Heart right ventricle (tissue), 16 donors: ENCODE data around the gene ZNF493. TPM values are rescaled to one million over a fixed set of nuclear protein-coding genes. Genes with fewer than 3 reads are reported as not detected.

ENCODE experiments used
- ATAC-seq, 8 donors: fragments of 200-7000 bp; cut with Tn5 transposase; one replicate each; pipeline ENCODE4 v1.9.1; 2020; ENCODE audit warnings: mild to moderate bottlenecking in 8 of 8, moderate library complexity in 8 of 8, moderate number of reproducible peaks in 1 of 8
- DNase-seq, 2 donors: peaks; one replicate each; pipeline ENCODE4 v3.0.0-alpha.2; 2020
- H3K27ac ChIP-seq, 10 donors: fragments of 200-600 bp; sonication (generic) in 2 of 10; one replicate each; pipeline versions ENCODE4 v1.5.0 to v1.8.0; 2020 to 2022; ENCODE audit warnings: mild to moderate bottlenecking in 3 of 10
- H3K27me3 ChIP-seq, 7 donors: fragments of 200-600 bp; one replicate each; pipeline ENCODE4 v1.8.0; 2021 to 2022; ENCODE audit warnings: mild to moderate bottlenecking in 2 of 7
- H3K36me3 ChIP-seq, 9 donors: fragments of 200-600 bp; sonication (generic) in 1 of 9; one replicate each; pipeline versions ENCODE4 v1.5.0 to v1.8.0; 2020 to 2022; ENCODE audit warnings: mild to moderate bottlenecking in 2 of 9
- H3K4me1 ChIP-seq, 9 donors: fragments of 200-600 bp; sonication (generic) in 1 of 9; one replicate each; pipeline versions ENCODE4 v1.5.0 to v1.8.0; 2020 to 2022; ENCODE audit warnings: mild to moderate bottlenecking in 4 of 9
- H3K4me3 ChIP-seq, 10 donors: fragments of 200-600 bp; sonication (generic) in 2 of 10; one replicate each; pipeline versions ENCODE4 v1.5.0 to v1.8.0; 2020 to 2022; ENCODE audit warnings: mild to moderate bottlenecking in 7 of 10, moderate library complexity in 2 of 10
- H3K9me3 ChIP-seq, 11 donors: fragments of 200-600 bp in 10 of 11; sonication (generic) in 2 of 11; one replicate each; pipeline versions ENCODE4 v1.5.0 to v1.8.0; 2013 to 2022; ENCODE audit warnings: mild to moderate bottlenecking in 2 of 11, control low read depth in 1 of 11, moderate library complexity in 1 of 11
- CTCF ChIP-seq, 9 donors: fragments of 200-600 bp; sonication (generic) in 2 of 9; IDR thresholded peaks; one replicate each; pipeline versions ENCODE4 v1.5.0 to v1.8.0; 2021 to 2022; ENCODE audit warnings: antibody characterized with exemption in 9 of 9, mild to moderate bottlenecking in 5 of 9, moderate library complexity in 1 of 9
- WGBS, 2 donors: extraction: QIAGEN DNeasy Blood & Tissue Kit; methylation state at CpG; one replicate each; pipeline ENCODE4 v1.1.7; 2013; ENCODE audit warnings: inconsistent platforms in 1 of 2; 5-methylcytosine and 5-hydroxymethylcytosine counted together
- intact Hi-C, 10 donors: fragments of 100-400 bp; cut with DNase I; formaldehyde crosslinking; loops; one replicate each; pipeline versions ENCODE4 v1.11.1 to v1.14.2; 2022
- polyA plus RNA-seq, 2 donors: library from polyadenylated mRNA; stranded (reverse); fragments of 200-250 nt; gene quantifications; one replicate each; pipeline ENCODE4 v1.2.3, GENCODE V29; 2013
- total RNA-seq, 10 donors: library from RNA; stranded (reverse); fragmentation: NEBNext Ultra II Directional in 3 of 10; extraction: Animal tissue kit (Norgen Biotek cat#: 25700) in 3 of 10; gene quantifications; one replicate each; pipeline versions ENCODE4 v1.2.1 to v1.2.4, GENCODE V29; 2021 to 2023
- donor health status: Arrhythmogenic right ventricular cardiomyopathy.
- donor health status: ischemic (EF 13 %, LVEDD 7.1; RV severe dilation, severe dysfunction).
- donor health status: healthy with polysubstance abuse.
- donor health status: DM: no; HTN: yes; CAD: no.
- donor health status: DM: no; HTN: no; CAD: no.
- donor health status: ischemic (EF 25% LVEDD 6.9; RV normal size, moderate dysfunction).
- donor health status: ischemic (EF 25% LVEDD 5.7; RV mildly dilated, moderate dysfunction).
- donor health status: healthy.
- donor health status: DM: yes; HTN: yes; CAD: no.
- donor health status: Ischemic cardiomyopathy.
- donor health status: ischemic (EF 35%, LVEDD 5.7; RV mildly dilated, moderate dysfunction).
- donor health status: nonischemic (EF 11% LVEDD 7.7; RV severe dilation, severe dysfunction).
- donor health status: DM: yes; HTN: yes; CAD: no.
- donor health status: PGD.
- donor health status: ischemic (EF 29% LVEDD 5.4; RV normal size, mild dysfunction).
- donor health status: nonischemic (EF 23%, LVEDD 6.1; RV moderate dilation, normal function).

Gene ZNF493
- total and polyA plus RNA-seq, 12 donors, result 1.7 to 19.2 (median 10.5) TPM

DNA sequence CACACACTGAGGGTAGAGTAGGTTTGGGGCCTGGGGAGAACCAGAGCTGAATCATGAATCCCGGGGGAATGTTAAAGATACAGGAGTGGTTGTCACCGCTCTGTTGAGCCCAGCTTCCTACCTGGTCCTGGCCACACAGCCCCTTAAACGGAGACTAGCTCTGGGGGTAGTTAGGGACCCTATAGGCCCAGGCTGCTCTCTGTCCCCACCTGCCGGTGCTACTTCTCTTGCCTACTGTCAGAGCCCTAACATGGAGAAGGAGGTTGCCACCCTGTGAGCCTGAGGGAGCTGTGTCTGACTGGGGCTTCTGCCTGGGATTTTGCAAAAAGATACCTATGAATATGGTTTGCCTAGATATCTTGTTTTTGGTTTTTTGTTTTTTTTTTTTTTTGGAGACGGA is 71.9 kb downstream of the ZNF493 start:
- intact Hi-C loops, result no loop called here

GRCh38 chr19:21472507-21472906 is 75.6 kb downstream of the ZNF493 start:
- no peak for ATAC-seq
- no peaks in the 10 kb centered on the region for H3K36me3 ChIP-seq
- TF ChIP-seq CTCF (IDR thresholded peaks at IDR 0.05), result no peak

More for the DNA sequence above, 71.9 kb downstream of the ZNF493 start:
- ATAC-seq, result no peak
- Histone ChIP-seq H3K27me3 (peaks cover 0 to 5% (median 0%) of the 10 kb centered on the region in 7 donors), H3K27ac (no peak overlapping the region), H3K4me1 (no peaks in the 10 kb centered on the region), H3K9me3 (no peaks in the 10 kb centered on the region), H3K36me3 (no peaks in the 10 kb centered on the region), H3K4me3 (no peak overlapping the region)
- WGBS, 2 donors, result 74 to 78% methylated on average over 5 of the region's 5 CpGs
- TF ChIP-seq CTCF (IDR thresholded peaks at IDR 0.05), result peak in 1 of 9 donors; percentile 22
- no peak for DNase-seq

DNA sequence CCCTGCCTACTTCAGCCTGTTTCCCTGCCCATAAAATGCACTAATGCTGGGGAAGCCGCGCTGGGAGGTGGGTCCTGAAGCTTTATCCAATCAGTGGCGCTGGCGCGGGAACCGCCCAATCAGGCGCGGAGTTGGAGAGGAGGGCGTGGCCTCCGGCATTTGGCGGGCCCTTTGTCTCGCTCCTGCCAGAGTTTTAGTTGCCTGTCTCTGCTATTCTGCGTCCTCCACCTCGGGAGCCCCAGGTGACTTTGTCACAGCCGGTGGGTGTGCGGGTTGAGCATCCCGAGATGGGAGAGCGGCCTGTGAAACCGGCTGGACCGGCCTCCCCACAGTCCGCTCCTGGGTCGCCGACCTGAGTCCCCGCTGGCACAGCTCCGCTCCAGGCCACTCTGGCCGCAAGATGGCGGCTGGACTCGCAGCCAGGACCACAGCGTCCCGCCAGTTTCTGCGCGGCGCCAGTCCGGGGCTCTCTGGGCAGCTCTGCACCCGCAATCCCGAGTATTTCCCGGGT is 77.8 kb downstream of the ZNF493 start:
- Histone ChIP-seq H3K4me1 (peaks cover 0 to 13% (median 6%) of the 10 kb centered on the region in 9 donors), H3K4me3 (peak overlapping the region; percentile 8 to 70 (median 58)), H3K27ac (no peak overlapping the region), H3K9me3 (no peaks in the 10 kb centered on the region), H3K36me3 (no peaks in the 10 kb centered on the region), H3K27me3 (peaks cover 0 to 11% (median 0%) of the 10 kb centered on the region in 7 donors)
- 1% methylated on average over 37 of the region's 37 CpGs for WGBS, 2 donors
- DNase-seq (peak; percentile 80 to 86), ATAC-seq (peak; percentile 97 to 100 (median 99))
- TF ChIP-seq CTCF (IDR thresholded peaks at IDR 0.05), result peak in 4 of 9 donors; percentile 16 to 35 (median 23)
- intact Hi-C loops, result loop anchor here in 2 of 10 donors (5.0 to 10.0 kb wide), 2 partner anchors 77 to 270 kb away; partner anchors contain the start of gene ZNF493 (in 1 of the 2)

More at GRCh38 chr19:21472507-21472906, 75.6 kb downstream of the ZNF493 start:
- no peak overlapping the region for H3K4me3 ChIP-seq
- DNase-seq, result no peak
- no peak overlapping the region for H3K27ac ChIP-seq
- H3K4me1 ChIP-seq, result peaks cover 0 to 13% (median 6%) of the 10 kb centered on the region in 9 donors
- H3K27me3 ChIP-seq, result peaks cover 0 to 11% (median 0%) of the 10 kb centered on the region in 7 donors
- intact Hi-C loops, result loop anchor here in 2 of 10 donors (5.0 to 10.0 kb wide), 2 partner anchors 75 to 268 kb away; partner anchors contain the start of gene ZNF493 (in 1 of the 2)
- H3K9me3 ChIP-seq, result no peaks in the 10 kb centered on the region

Other genes with a start within 250 kb of the ZNF493 start
- 1 to 10 TPM; 4.1 to 5.7 (median 4.9) TPM for gene ZNF708, start 67.7 kb upstream of the ZNF493 start, total RNA-seq
- 1 to 10 TPM; 1.8 to 6.2 TPM for gene ZNF708, start 67.7 kb upstream of the ZNF493 start, polyA plus RNA-seq
- 1 to 10 TPM in 9 of 10 donors, under 1 TPM in 1; 0.93 to 4.4 (median 2.3) TPM for gene ZNF738, start 38.1 kb upstream of the ZNF493 start, total RNA-seq
- 1 to 10 TPM; 1.7 to 4.1 TPM for gene ZNF738, start 38.1 kb upstream of the ZNF493 start, polyA plus RNA-seq
- 10 to 100 TPM in 1 of 10 donors, 1 to 10 TPM in 9; 5.8 to 12.2 (median 8.6) TPM for gene ZNF429, start 108.5 kb downstream of the ZNF493 start, total RNA-seq
- 1 to 10 TPM; 3.8 to 4.4 TPM for gene ZNF429, start 108.5 kb downstream of the ZNF493 start, polyA plus RNA-seq